Fibroblast of skin of right quadriceps (primary cell): ENCODE measurements around the gene KDM6B.

Experiments
- DNase-seq: peaks from one replicate; pipeline ENCODE4 v3.0.0-alpha.2; 2013

KDM6B gene, protein sequence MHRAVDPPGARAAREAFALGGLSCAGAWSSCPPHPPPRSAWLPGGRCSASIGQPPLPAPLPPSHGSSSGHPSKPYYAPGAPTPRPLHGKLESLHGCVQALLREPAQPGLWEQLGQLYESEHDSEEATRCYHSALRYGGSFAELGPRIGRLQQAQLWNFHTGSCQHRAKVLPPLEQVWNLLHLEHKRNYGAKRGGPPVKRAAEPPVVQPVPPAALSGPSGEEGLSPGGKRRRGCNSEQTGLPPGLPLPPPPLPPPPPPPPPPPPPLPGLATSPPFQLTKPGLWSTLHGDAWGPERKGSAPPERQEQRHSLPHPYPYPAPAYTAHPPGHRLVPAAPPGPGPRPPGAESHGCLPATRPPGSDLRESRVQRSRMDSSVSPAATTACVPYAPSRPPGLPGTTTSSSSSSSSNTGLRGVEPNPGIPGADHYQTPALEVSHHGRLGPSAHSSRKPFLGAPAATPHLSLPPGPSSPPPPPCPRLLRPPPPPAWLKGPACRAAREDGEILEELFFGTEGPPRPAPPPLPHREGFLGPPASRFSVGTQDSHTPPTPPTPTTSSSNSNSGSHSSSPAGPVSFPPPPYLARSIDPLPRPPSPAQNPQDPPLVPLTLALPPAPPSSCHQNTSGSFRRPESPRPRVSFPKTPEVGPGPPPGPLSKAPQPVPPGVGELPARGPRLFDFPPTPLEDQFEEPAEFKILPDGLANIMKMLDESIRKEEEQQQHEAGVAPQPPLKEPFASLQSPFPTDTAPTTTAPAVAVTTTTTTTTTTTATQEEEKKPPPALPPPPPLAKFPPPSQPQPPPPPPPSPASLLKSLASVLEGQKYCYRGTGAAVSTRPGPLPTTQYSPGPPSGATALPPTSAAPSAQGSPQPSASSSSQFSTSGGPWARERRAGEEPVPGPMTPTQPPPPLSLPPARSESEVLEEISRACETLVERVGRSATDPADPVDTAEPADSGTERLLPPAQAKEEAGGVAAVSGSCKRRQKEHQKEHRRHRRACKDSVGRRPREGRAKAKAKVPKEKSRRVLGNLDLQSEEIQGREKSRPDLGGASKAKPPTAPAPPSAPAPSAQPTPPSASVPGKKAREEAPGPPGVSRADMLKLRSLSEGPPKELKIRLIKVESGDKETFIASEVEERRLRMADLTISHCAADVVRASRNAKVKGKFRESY (N-terminal part only)

DNA sequence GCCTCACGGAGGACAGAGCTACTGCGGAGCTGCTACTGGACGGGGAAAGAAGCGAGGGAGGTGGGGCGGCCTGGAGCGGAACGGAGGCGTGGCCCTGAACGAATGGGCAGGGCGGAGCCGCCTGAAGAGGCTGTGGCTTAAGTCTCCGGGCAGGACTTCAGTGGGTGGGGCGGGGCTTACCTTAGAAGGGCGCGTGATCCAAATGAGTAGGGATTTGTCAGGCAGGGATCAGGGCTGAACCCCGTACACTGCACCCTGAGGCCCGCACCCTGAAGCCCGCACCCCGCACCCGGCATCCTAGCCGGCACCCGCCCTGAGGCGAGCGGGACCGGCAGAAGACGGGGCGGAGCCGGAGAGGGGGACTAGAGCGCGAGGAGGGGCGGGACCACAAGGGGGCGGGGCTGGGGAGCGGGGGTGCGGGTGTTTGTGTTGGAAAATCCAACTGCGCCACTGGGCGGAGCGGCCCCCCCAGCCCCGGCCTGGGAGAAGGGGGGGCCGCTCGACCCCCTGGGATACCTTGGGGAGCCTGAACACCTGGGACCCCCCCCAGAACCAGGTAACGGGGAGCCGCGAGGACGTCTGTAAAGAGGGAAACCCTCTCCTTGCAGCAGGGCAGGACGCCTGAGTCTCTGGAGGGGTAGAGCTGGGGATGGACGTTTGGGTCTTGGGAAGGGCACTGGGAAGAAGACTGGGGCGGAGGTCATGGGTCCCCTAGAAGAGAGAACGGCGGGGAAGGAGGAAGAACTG is at the start of gene KDM6B:
KDM6B (plus strand) TSS at position 423 of the 747 bp plus-strand sequence. CDS start 11,338 bp downstream, outside the sequence.
- peak; percentile 84 for DNase-seq

DNA sequence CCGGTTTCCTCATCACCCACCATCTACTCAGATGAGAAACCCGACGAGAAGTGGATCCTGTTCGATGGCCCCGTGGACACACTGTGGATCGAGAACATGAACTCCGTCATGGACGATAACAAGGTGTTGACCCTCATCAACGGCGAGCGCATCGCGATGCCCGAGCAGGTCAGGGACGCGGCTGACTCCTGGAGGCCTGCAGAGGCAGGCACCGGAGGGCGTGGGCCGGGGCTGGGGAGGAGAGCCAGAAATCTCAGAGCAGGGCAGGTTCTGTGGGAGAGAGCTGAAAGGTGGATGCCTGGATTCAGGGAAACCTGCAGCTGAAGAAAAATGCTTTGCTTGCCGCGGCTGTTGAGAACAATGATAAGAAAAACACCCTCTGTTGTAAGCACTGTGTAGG is 47.2 kb upstream of the KDM6B start:
- DNase-seq, result no peak

DNA sequence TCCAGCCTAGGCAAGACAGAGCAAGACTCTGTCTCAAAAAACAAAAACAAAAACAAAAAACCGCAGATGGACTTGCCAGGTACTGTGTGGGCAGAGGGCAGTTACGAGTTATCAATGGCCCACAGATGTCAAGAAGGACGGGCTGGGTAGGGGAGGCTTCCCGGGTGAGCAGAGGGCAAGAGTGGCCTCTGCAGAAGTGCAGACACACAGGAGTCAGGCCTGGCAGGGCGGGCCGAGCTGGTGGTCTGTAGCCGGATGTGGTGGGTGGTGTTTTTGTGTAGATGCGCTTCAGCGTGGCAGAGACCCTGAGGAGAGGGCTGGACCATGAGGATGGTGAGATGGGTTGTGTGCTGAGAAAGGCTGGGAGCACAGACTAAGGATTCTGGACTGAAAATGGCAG is 44.9 kb upstream of the KDM6B start:
- no peak for DNase-seq

DNA sequence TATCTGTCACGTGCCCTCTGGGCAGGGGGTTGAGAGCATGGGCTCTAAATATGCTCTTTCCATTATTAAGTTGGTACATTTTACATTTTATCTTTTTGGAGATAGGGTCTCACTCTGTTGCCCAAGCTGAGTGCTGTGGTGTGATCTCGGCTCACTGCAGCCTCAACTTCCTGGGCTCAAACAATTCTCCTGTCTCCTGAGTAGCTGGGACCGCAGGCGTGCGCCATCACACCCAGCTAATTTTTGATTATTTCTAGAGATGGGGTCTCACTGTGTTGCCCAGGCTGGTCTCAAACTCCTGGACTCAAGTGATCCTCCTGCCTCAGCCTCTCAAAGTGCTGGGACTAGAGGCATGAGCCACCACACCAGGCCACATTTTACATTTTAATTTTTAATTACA is 43.9 kb upstream of the KDM6B start:
- no peak for DNase-seq

DNA sequence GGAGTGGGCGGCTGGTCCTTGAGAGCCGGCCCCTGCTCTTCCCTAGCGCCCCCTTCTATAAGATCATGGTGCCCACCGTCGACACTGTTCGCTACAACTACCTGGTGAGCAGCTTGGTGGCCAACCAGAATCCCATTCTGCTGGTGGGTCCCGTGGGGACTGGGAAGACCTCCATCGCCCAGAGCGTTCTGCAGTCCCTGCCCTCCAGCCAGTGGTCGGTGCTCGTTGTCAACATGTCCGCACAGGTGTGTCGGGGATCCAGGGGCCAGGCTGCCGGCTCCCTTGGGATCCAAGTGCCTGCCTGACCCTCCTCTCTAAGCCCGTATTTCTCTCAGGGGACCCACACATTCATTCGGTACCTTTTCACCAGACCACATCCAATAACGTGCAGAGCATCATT is 41.4 kb upstream of the KDM6B start:
- no peak for DNase-seq

DNA sequence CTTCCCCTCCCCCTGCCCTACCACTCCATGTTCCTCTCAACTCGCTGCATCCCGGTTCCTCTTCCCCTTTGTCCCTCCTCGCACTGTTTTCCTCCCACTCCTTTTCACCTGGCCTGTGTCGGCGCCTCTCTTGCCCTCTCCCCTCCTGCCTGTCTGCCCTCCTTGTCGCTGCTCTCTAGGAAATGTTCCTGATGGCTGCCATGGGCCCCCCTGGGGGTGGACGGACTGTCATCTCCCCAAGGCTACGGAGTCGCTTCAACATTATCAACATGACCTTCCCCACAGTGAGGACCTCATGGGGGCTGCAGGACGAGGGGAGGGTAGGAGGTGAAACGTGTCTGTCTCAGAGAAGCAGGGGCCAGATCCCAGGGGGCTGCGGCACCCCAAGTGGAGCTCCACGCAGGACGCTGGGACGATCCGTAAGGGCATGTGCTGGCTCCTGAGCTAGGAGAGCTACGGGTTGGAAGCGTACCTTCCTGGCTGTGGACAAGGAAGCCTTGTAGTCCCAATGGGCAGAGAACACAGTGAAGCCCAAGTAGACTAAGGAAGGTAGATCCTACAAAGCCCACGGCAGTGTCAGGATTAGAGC is 39.8 kb upstream of the KDM6B start:
- no peak for DNase-seq

DNA sequence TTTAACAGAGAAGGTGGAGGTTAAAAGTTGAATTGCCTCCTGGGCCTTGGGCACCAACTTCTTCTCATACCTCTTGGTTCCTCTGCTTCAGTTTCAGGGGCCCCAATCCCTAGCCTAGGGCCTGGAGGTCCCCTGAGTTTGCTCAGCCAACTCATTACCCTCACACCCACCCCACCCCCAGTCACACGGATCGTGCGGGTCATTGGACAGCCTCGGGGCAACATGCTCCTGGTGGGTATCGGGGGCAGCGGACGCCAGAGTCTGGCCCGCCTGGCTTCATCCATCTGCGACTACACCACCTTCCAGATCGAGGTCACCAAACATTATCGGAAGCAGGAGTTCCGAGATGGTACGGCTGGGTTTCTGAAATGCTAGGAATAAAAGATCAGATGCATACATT is 36.0 kb upstream of the KDM6B start:
- no peak for DNase-seq

DNA sequence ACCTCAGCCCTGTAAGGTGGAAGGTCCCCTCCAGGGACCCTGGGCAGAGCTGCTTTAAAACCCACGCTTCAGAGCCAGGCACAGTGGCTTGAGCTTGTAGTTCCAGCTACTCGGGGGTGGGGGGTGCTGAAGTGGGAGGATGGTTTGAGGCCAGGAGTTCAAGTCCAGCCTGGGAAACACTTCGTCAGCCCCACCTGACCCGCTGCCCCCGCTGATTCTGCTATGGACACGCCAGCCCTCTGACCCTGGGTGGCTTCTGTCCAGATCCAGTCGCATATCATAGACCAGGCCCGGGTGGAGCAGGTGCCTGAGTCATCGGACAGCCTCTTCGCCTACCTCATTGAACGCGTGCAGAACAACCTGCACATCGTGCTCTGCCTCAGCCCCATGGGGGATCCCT is 35.2 kb upstream of the KDM6B start:
- no peak for DNase-seq

DNA sequence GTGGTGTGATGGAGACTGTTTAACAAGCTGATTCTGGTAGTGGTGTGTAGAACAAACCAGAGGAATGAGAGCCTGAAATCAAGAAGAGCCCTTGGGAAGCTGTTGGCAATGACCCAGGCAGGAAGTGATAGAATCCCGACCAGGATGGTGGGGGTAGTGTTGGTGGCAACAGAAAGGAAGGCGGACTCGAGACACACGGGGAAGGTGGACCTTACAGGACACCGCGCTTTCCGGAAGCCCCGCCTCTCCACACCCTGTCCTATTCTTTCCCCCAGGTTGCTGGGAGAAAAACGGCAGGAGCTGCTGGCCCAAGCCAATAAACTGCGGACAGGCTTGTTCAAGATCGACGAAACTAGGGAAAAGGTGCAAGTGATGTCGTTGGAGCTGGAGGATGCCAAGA is 30.0 kb upstream of the KDM6B start:
- peak; percentile 41 for DNase-seq

DNA sequence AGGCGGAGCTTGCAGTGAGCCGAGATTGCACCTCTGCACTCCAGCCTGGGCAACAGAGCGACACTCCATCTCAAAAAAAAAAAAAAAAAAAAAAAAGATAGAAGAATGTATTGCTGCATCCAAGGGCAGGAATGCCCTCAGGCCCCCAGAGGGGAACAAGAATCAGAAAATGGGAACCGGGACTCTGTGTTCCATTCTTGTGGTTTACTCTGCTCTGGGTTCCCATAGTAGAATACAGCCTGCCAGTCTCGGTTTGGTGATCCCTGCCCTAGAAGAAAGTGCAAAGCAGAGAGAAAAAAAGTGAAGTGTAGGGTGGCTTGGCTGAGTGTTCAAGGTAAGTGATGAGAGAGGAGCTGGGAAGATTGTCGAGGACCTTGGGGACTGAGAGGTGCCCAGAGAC is 27.4 kb upstream of the KDM6B start:
- DNase-seq, result no peak

DNA sequence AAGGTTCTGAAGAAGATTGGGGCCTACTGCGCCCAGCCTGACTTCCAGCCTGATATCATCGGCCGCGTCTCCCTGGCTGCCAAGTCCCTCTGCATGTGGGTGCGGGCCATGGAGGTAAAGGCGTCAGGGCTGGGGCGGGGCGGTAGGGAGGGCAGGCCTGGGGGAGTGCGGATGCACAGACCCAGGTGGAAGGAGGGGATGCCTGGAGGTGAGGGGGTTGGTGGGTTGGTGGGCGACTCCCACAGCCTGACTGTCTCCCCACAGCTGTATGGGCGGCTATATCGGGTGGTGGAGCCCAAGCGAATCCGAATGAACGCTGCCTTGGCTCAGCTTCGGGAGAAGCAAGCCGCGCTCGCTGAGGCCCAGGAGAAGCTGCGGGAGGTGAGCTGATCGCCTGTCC is 26.8 kb upstream of the KDM6B start:
- DNase-seq, result no peak

DNA sequence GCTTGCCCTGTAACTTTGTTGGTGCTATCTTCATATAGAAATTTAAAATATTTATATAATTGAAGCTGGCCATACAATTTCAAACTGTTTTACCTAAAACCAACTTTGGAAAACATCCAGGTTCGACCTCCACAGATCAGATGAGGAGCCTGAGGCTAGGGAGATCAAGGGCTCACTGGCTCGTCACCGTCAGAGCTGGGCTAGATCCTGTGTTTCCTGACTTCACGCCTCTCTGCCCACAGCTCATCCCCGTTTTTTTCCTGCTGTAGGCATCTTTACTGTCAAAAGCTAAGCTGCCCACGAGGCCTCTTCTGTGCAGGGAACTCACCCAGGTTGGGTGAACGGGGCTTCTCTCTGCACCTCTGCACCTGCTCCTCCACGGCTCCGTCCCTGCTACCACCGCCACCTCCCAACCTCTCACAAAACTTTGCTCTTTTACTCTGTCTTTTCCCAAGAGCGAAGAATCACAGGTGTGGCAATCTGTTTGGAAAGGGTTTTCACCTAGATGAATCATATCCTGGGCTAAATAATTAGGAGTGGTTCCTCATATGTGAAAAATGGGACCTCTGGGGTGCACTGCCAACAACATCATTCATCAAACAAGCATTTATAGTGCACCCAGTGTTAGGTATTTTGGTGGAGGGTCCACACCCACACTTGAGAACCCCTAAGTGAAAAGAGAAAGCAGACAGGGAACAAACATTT is 24.8 kb upstream of the KDM6B start:
- DNase-seq, result no peak

DNA sequence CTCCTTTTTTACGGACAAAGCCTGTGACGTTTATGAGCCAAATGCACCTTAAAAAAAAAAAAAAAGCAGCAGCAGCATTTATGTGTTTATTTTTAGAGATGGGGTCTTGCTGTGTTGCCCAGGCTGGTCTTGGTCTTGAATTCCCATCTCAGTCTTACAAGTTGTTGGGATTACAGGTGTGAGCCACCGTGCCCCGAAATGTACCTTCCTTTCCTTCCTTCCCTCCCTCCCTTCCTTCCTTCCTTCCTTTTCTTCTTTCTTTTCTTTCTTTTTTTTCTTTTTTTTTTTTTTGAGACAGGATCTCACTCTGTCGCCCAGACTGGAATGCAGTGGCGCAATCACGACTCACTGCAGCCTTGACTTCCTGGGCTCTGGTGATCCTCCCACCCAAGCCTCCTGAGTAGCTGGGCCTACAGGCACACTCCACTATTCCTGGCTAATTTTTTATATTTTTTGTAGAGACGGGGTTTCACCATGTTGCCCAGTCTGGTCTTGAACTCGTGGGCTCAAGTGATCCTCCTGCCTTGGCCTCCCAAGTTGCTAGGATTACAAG is 24.1 kb upstream of the KDM6B start:
- peak; percentile 38 for DNase-seq

DNA sequence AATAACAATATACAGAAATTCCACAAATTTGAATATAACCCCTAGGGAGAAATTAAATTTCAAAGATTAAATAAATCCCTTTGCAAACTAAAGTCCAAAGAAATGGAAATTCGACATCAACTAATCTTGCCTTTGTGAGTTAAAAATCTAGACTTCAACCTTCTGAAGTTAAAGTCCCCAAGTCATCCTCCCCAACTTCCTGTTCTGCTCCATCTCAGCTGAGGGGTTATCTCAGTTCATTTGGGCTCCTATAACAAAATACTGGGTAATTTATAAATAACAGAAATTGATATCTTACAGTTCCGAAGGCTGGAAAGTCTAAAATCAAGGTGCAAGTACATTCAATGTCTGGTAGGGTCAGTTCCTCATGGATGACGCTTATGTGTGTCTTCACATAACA is 22.8 kb upstream of the KDM6B start:
- DNase-seq, result no peak

DNA sequence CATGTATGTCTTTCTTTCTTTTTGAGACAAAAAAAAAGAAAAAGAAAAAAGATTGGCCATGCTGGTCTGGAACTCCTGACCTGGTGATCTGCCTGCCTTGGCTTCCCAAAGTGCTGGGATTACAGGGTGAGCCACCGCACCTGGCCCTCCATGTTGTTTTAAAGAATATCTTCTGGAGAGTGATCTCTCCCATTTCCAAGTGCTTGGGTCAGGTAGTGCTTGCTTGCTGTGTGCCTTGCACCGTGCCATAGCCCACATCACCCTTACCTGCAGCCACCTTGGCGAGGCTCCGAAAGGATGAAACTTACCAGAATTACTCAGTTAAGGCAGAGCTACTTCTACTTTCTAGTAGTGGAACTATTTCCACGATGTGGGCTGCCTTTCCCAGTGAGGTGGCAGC is 19.0 kb upstream of the KDM6B start:
- no peak for DNase-seq

DNA sequence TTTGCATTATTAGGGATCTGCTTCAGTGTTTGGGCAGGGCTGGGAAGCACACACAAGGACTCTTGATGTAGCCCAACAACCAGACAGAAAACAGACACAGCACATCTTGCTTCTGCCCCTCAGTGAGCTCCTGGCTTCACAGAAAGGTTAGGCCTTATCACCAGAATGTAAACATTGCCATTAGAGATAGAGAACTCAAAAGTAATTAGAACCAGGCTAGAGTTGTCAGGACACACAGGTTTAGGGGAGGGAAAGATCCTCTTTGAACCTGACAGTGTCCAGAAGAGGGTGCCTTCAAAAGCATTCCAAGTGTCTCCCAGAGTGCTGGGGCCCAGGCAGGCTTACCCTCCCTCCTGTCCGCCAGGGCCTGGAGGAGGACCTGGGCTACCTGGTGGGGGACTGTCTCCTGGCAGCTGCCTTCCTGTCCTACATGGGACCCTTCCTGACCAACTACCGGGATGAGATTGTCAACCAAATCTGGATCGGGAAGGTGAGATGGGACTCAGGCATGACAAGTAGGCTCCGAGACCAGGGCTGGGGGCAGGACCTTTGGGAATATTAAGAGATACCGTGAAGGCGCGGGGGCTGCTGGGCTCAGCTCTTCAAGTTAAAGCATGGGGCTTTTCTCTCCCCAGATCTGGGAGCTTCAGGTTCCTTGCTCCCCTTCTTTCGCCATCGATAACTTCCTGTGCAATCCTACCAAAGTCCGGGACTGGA is 16.9 kb upstream of the KDM6B start:
- DNase-seq, result no peak

DNA sequence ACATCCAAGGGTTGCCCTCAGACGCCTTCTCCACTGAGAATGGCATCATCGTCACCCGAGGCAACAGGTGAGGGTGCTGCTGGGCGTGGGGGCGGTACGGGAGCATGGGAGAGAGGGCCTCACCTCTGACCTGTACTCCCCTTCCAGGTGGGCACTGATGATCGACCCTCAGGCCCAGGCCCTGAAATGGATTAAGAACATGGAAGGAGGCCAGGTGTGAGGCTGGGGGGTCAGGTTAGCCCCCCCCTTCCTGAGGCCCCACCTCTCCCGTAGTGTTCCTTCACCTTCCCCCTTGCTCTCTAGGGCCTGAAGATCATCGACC is 16.4 kb upstream of the KDM6B start:
- DNase-seq, result no peak

DNA sequence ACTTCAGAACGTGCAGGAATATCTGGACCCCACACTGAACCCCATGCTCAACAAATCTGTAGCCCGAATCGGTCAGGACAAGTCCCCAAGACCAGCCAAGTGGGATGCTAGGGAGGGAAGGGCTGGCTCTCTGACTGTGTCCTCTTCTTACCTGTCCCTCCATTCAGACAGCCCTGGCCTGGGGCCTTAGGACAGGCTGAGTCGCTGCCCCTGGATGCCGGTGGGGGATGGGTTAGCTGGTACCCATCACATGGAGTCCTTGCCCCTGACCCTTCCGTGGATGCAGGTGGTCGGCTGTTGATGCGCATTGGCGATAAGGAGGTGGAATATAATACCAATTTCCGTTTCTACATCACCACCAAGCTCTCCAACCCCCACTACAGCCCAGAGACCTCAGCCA is 16.0 kb upstream of the KDM6B start:
- DNase-seq, result no peak

DNA sequence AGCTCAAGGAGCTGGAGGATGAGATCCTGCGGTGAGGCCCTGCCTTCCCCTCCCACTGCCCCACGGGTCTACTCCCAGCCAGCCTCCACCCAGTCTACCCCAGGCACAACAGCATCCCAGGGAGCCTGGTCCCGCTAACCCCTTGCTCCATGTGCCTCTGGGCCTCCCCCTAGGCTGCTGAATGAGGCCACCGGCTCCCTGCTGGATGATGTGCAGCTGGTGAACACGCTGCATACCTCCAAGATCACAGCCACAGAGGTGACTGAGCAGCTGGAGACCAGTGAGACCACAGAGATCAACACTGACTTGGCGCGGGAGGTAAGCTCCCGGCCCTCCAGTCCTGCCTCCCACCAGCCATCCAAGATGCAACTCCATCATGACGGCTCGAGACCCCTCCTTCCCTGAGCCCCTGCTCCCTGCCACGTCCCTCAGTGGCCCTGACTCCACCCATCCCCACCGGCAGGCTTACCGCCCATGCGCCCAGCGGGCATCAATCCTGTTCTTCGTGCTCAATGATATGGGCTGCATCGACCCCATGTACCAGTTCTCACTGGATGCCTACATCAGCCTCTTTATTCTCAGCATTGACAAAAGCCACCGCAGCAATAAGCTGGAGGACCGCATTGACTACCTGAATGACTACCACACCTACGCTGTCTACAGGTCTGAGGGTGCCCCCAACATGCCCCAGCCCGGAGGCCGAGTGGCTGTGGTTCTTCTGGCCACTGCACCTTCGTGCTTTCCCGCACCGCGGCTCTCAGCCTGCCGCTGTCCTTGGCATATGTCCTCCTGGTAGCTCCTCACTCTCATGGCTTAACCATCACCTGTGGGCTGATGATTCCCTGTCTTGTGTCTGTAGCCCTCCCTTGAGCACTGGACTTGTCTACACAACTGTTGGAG is 15.0 kb upstream of the KDM6B start:
- no peak for DNase-seq

DNA sequence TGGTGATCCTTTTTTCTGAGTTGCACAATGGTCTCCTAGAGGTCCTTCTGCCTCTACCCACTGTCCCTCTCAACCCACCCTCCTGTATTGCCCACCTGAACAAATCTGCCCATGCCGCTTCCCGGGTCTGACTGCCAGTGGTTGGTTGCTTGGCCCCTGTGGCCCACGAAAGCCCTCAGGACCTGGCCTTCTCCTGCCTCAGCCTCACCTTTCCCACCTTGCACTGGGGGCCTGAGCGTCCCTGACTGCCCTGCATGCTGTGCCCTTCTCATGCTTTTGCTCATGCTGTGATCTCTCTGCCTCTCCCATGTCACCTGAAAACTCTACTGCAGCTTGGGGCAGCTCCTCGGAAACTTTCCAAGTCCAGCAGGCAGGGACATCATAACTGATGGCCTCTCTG is 13.8 kb upstream of the KDM6B start:
- no peak for DNase-seq
